ENCODE data around the gene FOXJ3.

DNA sequence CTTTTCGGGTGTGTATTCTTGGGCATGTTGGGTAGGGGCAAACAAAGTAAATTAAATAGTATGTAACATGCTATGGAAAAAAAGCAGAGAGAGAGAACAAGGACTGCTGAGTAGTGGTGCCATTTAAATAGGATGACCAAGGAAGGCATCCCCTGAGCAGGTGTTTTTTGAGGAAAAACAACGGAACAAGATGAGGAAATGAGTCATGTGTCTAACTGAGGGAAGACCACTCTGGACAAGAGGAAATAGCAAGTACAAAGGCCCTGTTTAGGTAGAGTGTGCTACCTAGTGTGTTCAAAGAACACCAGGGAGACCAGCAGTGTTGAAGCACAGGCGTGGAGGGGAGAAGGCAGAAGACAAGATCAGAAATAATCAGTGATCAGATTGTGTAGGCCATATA lies 150.4 kb downstream of the FOXJ3 start:
- TF ChIP-seq CTCF (IDR thresholded peaks at IDR 0.05), result no peak
- no peak for TF ChIP-seq POLR2A (IDR thresholded peaks at IDR 0.05)

Data from uterus (tissue), 2 donors.